ENCODE results near the gene SETDB2. TPM values are rescaled to one million over a fixed set of nuclear protein-coding genes. Genes with fewer than 3 reads are reported as not detected.
"Not testable (repeated sequence)": the region's sequence is repeated elsewhere in the genome, so short reads cannot be mapped to it uniquely, and the experiment has no call there.

Gene SETDB2
- total and polyA plus RNA-seq, 5 experiments from 2014 or later, result 13.3 to 31.6 (median 14.7) TPM

DNA sequence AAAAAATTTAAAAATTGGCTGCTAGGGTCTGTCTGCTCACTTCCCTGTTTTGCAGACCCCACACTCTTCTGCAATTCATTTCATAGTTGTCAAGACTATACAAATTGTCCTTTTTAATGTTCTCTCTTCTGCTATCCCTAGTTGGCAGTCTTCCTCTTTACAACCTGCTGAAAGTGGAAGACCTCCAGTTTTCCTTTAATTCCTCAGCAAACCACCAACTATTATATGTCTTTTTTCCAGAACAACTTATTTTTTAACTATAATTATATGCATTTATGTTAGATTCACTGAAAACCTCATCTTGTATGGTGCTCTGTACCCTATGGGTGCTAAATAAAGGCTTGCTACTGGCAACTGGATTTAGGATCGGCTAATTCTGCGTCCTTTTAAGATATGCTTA, 50.6 kb downstream of the SETDB2 start:
- ATAC-seq (no peak), DNase-seq (no peak)
- Mint-ChIP-seq H3K36me3 (peaks cover 0 to 16% (median 3%) of the 10 kb centered on the region in 3 donors), H3K27ac (peak overlapping the region in 9 of 10 donors; percentile 9 to 100 (median 98)), H3K27me3 (no peaks in the 10 kb centered on the region), H3K4me1 (peaks cover 18 to 44% (median 35%) of the 10 kb centered on the region in 4 donors), H3K9me3 (no peaks in the 10 kb centered on the region), H3K4me3 (peak overlapping the region; percentile 89 to 99 (median 98))
- POLR2A ChIA-PET, result interaction anchor here (0.7 to 3.6 kb wide), 3 partner anchors 50 to 101 kb away, joined by 4 to 82 read pairs (median 13); partner anchors contain the start of genes CAB39L and SETDB2

DNA sequence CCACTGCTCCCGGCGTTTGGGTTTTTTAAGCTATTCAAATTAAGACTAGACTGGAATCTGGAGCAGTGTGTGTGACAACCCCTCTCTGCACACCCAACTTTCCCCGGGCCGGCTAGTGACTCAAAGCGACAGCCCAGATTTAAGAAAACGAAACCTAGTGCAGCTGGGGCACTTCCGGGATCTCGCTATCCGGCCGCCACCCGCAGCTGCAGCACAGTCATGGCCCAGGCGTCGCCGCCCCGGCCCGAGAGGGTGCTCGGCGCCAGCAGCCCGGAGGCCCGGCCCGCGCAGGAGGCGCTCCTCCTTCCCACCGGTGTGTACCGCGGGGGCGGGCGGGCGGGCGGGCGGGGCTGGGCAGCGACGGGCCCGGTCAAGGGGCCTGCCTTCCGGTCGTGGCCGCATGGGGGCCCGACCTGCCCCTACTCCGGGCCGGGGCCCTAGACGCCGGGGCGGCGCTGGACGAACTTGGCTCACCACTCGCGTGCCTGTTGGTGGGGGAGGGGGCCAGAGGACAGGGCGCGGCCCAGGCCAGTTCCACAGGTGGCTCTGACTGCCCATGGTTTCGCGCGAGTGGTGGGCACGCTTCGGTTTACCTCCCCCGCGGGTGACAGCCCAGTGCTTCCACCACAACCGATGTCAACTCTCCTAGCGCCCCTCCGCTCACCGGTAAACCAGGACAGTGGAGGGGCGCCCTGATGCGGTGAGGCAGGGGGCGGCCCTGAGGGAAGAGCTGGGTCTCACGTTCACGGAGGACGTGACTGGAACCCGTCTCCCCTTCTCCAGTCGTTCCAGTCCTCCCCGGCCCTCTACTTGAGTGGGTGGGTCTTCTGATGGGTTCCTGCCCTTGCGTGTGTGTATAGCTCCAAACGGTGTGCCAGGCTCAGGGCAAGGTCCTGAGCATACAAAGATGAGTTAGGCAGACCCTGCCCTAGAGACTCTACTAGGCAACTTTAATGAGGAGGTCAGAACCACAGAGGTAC, 52.0 kb downstream of the SETDB2 start, which contains the start of gene PHF11:
PHF11 (plus strand) TSS at position 171 of the 980 bp plus-strand sequence; CDS start at position 220, 49 bp downstream.
- DNase-seq (peak; percentile 75 to 91 (median 80)), ATAC-seq (peak; percentile 81 to 85)
- peaks cover 22 to 54% (median 46%) of the 10 kb centered on the region in 4 donors for H3K4me1 Mint-ChIP-seq
- POLR2A ChIA-PET, result interaction anchor here (0.6 to 3.6 kb wide), 15 partner anchors 10 to 629 kb away, joined by 3 to 82 read pairs (median 4); partner anchors contain the start of genes CAB39L, EBPL, FNDC3A and KPNA3
- peak within 1 kb of the TSS; percentile 90 to 100 (median 99) for H3K27ac Mint-ChIP-seq
- H3K9me3 Mint-ChIP-seq, result no peaks in the 10 kb centered on the region
- peak within 1 kb of the TSS; percentile 89 to 99 (median 98) for H3K4me3 Mint-ChIP-seq
- no peaks in the 10 kb centered on the region for H3K27me3 Mint-ChIP-seq
- H3K36me3 Mint-ChIP-seq, result peaks cover 0 to 23% (median 5%) of the 10 kb centered on the region in 3 donors

DNA sequence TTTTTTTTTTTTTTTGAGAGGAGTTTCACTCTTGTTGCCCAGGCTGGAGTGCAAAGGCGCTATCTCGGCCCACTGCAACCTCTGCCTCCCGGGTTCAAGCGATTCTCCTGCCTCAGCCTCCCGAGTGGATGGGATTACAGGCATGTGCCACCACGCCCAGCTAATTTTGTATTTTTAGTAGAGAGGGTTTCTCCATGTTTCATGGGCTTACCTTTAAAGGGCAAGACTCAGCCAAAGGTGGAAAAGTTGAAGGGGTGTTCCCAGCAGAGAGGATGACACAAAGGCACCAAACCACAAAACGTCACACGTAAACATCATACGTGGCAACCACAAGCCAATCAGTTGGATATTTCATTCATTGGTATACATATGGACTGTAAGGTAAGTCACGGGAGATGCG, 52.8 kb downstream of the SETDB2 start:
- not testable (repeated sequence) for H3K9me3 Mint-ChIP-seq, H3K27me3 Mint-ChIP-seq
- Mint-ChIP-seq H3K27ac (peak overlapping the region; percentile 90 to 99 (median 96)), H3K36me3 (peaks cover 0 to 21% (median 2%) of the 10 kb centered on the region in 3 donors), H3K4me1 (peaks cover 22 to 57% (median 46%) of the 10 kb centered on the region in 4 donors), H3K4me3 (peak overlapping the region; percentile 81 to 94 (median 92))
- POLR2A ChIA-PET, result interaction anchor here (0.9 to 3.6 kb wide), 8 partner anchors 9 to 521 kb away, joined by 3 to 82 read pairs (median 7); partner anchors contain the start of genes CAB39L, FNDC3A, RCBTB1 and SETDB2
- ATAC-seq (peak in 1 of 2 donors; percentile 38), DNase-seq (peak in 7 of 10 donors; percentile 50 to 69 (median 56))

DNA sequence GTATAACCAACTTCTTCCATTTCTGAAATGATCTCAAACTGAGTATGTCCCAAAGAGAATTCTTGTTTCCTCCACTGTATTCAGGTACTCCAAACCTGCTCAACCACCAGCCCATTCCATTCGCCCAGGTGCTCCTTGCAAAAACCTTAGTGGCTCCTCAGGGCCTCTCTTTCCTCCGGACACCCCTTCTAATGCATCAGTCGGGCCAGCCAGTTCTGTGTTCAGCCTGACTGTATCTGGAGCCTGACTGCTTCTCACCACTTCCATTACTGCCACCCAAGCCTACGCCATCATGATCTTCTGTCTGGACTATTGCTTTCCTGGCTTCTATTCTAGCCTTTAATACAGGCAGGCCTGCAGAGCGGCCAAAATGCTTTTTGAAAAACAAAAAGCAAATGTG, 53.2 kb downstream of the SETDB2 start:
- H3K9me3 Mint-ChIP-seq, result no peaks in the 10 kb centered on the region
- POLR2A ChIA-PET, result interaction anchor here (1.4 to 3.6 kb wide), 3 partner anchors 53 to 125 kb away, joined by 3 to 82 read pairs (median 13); partner anchors contain the start of genes CAB39L, RCBTB1 and SETDB2
- ATAC-seq (no peak), DNase-seq (no peak)
- H3K4me1 Mint-ChIP-seq, result peaks cover 22 to 57% (median 46%) of the 10 kb centered on the region in 4 donors
- H3K36me3 Mint-ChIP-seq, result peaks cover 0 to 18% (median 2%) of the 10 kb centered on the region in 3 donors
- peak overlapping the region; percentile 81 to 94 (median 92) for H3K4me3 Mint-ChIP-seq
- no peaks in the 10 kb centered on the region for H3K27me3 Mint-ChIP-seq
- peak overlapping the region; percentile 90 to 99 (median 96) for H3K27ac Mint-ChIP-seq

DNA sequence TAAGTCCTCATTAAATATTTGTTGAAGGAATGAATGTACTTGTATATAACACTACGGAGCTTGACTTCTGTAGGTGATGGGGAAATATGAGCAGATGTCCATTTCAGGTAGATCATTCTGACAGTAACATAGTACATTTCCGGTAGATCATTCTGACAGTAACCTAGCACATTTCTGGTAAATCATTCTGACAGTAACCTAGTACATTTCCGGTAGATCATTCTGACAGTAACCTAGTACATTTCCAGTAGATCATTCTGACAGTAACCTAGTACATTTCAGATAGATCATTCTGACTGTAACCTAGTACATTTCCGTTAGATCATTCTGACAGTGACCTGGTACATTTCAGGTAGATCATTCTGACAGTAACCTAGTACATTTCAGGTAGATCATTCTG, 54.1 kb downstream of the SETDB2 start:
- POLR2A ChIA-PET, result interaction anchor here (3.6 kb wide), 1 partner anchor 54 kb away, joined by 82 read pairs; the partner anchor contains the start of genes CAB39L and SETDB2
- H3K4me1 Mint-ChIP-seq, result peaks cover 23 to 63% (median 53%) of the 10 kb centered on the region in 4 donors
- H3K27me3 Mint-ChIP-seq, result no peaks in the 10 kb centered on the region
- peaks cover 2 to 26% (median 3%) of the 10 kb centered on the region in 3 donors for H3K36me3 Mint-ChIP-seq
- H3K9me3 Mint-ChIP-seq, result no peaks in the 10 kb centered on the region
- ATAC-seq (no peak), DNase-seq (no peak)
- peak overlapping the region; percentile 68 to 99 (median 94) for H3K27ac Mint-ChIP-seq
- peak overlapping the region in 3 of 10 donors; percentile 89 to 94 (median 91) for H3K4me3 Mint-ChIP-seq

DNA sequence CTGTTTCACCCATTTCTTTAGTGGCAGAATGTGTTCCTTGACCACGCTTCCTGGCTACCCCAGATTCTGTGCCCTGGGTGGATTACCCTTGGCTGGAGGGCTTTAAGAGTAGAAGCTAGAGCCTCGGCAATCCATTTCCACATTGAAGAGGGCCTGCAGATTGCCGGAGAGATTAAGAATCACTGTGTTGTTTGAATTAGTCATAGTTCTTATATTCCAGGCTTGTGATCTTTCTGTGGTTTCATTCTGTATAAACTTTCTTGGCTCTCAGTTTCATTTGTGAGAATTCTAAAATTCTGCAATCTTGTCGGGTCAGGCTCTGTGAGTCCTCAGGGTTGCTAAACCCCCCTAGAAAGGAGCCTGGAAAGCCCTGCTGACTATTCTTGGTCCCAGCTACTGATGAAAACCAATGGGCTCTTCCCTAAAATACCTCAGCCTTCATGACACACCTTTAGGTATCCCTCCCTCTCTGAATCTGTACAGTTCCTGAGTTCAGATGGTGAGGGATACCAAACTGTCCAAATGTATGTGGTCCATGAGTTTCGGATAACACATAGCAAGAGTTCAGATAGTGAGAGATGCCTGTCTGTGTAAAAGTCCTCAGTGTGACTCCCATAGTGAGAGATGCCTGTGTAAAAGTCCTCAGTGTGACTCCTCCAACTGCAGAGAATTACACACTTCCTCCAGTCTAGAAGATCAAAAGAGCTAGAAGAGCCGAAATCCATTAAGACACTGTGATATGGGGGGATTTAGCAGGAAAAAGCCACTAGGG, 56.0 kb downstream of the SETDB2 start:
- H3K36me3 Mint-ChIP-seq, result peaks cover 4 to 35% (median 7%) of the 10 kb centered on the region in 3 donors
- POLR2A ChIA-PET, result interaction anchor here (0.6 to 2.3 kb wide), 2 partner anchors 56 to 63 kb away, joined by 3 to 6 read pairs; partner anchors contain the start of genes CAB39L and SETDB2
- peak overlapping the region in 2 of 10 donors; percentile 11 to 18 for H3K4me3 Mint-ChIP-seq
- peaks cover 25 to 60% (median 59%) of the 10 kb centered on the region in 4 donors for H3K4me1 Mint-ChIP-seq
- ATAC-seq, result no peak
- no peak for DNase-seq
- H3K9me3 Mint-ChIP-seq, result no peaks in the 10 kb centered on the region
- no peaks in the 10 kb centered on the region for H3K27me3 Mint-ChIP-seq
- peak overlapping the region; percentile 21 to 98 (median 72) for H3K27ac Mint-ChIP-seq

DNA sequence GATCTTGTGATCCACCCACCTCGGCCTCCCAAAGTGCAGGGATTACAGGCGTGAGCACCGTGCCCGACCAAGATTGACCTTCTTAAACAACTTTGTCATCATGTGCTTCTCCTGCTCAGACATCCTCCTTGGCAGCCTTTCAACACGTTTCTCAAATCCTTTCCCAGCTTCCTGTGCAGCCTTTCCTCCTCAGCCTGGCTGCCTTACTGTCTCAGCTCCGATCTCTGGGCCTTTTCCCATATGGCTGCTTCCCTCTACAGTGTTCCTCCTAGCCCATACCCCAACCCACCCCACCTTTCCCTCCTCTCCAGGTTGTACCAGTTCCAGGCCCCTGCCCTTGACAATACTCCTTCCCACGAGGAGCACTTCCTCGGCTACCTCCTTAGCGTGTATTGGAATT, 58.9 kb downstream of the SETDB2 start:
- POLR2A ChIA-PET, result no interaction called here
- DNase-seq, result no peak

DNA sequence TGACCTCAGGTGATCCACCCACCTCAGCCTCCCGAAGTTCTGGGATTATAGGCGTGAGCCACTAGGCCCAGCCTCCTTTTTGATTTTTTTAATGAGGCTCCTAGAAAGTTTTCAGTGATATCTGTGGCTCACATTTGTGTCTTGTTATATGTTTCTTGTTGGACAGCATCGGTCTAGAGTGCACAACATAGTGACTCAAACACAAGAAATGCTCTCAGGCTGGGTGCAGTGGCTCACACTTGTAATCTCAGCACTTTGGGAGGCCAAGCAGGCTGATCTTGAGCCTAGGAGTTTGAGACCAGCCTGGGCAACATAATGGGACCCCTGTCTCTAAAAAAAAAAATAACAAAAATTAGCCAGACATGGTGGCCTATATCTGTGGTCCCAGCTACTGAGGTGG, 59.9 kb downstream of the SETDB2 start:
- POLR2A ChIA-PET, result no interaction called here
- DNase-seq (no peak), ATAC-seq (no peak)
- H3K9me3 Mint-ChIP-seq, result peaks cover 0 to 3% (median 0%) of the 10 kb centered on the region in 9 donors
- peak overlapping the region in 2 of 10 donors; percentile 7 to 32 for H3K27ac Mint-ChIP-seq
- peaks cover 9 to 59% (median 17%) of the 10 kb centered on the region in 3 donors for H3K36me3 Mint-ChIP-seq
- no peak overlapping the region for H3K4me3 Mint-ChIP-seq
- peaks cover 15 to 52% (median 46%) of the 10 kb centered on the region in 4 donors for H3K4me1 Mint-ChIP-seq
- no peaks in the 10 kb centered on the region for H3K27me3 Mint-ChIP-seq

More for the DNA sequence above, 58.9 kb downstream of the SETDB2 start:
- no peaks in the 10 kb centered on the region for H3K27me3 Mint-ChIP-seq
- peaks cover 0 to 3% (median 0%) of the 10 kb centered on the region in 9 donors for H3K9me3 Mint-ChIP-seq
- H3K4me1 Mint-ChIP-seq, result peaks cover 18 to 60% (median 56%) of the 10 kb centered on the region in 4 donors
- H3K36me3 Mint-ChIP-seq, result peaks cover 9 to 54% (median 17%) of the 10 kb centered on the region in 3 donors
- no peak for ATAC-seq
- H3K4me3 Mint-ChIP-seq, result peak overlapping the region in 1 of 10 donors; percentile 8
- peak overlapping the region in 8 of 10 donors; percentile 2 to 77 (median 46) for H3K27ac Mint-ChIP-seq

DNA sequence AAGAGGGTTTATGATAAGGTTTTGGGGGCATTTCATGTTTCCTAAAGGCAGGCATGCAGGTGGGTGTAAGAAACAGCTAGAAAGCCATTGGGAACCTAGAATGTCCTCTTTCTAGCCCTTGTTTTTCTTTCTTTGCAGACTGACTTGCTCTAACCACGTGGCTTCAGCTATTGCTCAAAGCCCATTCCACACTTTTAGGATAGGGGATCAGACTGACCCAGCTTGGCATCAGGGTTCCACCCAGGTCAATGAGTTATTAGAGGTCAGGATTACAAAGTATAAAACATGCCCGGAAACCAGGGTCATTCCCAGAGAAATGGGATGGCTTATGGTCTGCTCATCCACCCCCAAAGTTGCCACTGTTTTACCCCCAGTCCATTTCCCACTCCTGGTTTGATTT, 68.5 kb downstream of the SETDB2 start:
- peaks cover 0 to 85% (median 17%) of the 10 kb centered on the region in 3 donors for H3K36me3 Mint-ChIP-seq
- no peaks in the 10 kb centered on the region for H3K9me3 Mint-ChIP-seq
- no peaks in the 10 kb centered on the region for H3K27me3 Mint-ChIP-seq
- DNase-seq (no peak), ATAC-seq (no peak)
- peaks cover 11 to 35% (median 24%) of the 10 kb centered on the region in 4 donors for H3K4me1 Mint-ChIP-seq
- no peak overlapping the region for H3K4me3 Mint-ChIP-seq
- peak overlapping the region in 7 of 10 donors; percentile 15 to 61 (median 25) for H3K27ac Mint-ChIP-seq
- POLR2A ChIA-PET, result interaction anchor here (0.8 kb wide), 2 partner anchors 24 to 37 kb away, joined by 3 read pairs; no protein-coding TSS in a partner anchor

DNA sequence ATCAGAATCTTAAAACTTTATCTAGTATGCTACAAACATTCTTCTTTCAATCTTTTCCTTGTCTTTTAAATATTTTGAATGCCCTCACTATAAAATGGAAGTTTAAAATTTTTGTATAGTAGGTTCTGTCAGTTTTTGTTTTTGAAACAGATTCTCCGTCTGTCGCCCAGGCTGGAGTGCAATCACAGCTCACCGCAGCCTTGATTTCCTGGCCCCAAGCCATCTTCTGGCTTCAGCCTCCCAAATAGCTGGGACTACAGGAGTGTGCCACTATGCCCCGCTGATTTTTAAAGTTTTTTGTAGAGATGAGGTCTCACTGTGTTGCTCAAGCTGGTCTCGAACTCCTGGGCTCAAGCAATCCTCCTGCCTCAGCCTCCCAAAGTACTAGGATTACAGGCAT, 72.4 kb downstream of the SETDB2 start:
- Mint-ChIP-seq H3K4me3 (no peak overlapping the region), H3K27me3 (no peaks in the 10 kb centered on the region), H3K4me1 (peaks cover 8 to 19% (median 14%) of the 10 kb centered on the region in 4 donors), H3K9me3 (no peaks in the 10 kb centered on the region), H3K27ac (peak overlapping the region in 2 of 10 donors; percentile 6 to 42), H3K36me3 (peaks cover 6 to 88% (median 15%) of the 10 kb centered on the region in 3 donors)
- POLR2A ChIA-PET, result no interaction called here
- no peak for ATAC-seq
- no peak for DNase-seq

DNA sequence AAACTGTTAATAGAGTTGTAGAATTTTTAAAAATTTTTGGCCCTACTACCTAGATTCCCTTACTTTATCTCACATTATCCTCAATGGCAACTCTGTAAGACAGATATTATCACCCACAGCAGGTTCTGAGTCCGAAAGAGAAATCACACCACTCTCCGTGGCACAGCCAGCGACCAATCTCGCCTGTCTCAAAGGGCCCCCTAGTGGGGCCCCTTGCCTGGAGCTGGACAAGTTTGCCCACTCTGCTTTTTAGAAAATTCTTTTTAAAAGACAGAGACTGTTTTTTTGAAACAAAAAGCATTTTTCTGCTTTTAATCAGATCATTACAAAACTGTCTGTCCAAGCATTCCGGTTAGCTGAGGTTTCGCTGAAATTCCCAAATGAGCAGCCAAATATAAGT, 73.4 kb downstream of the SETDB2 start:
- peaks cover 8 to 14% (median 10%) of the 10 kb centered on the region in 4 donors for H3K4me1 Mint-ChIP-seq
- peak in 1 of 2 donors; percentile 33 for ATAC-seq
- DNase-seq, result no peak
- H3K27me3 Mint-ChIP-seq, result no peaks in the 10 kb centered on the region
- H3K27ac Mint-ChIP-seq, result peak overlapping the region in 4 of 10 donors; percentile 18 to 63 (median 32)
- POLR2A ChIA-PET, result no interaction called here
- no peaks in the 10 kb centered on the region for H3K9me3 Mint-ChIP-seq
- H3K36me3 Mint-ChIP-seq, result peaks cover 6 to 88% (median 17%) of the 10 kb centered on the region in 3 donors
- no peak overlapping the region for H3K4me3 Mint-ChIP-seq

Data from naive thymus-derived CD8-positive, alpha-beta T cell (primary cell).